Liver (tissue), 9 donors: Measurements from ENCODE around the gene SPSB2. TPM values are rescaled to one million over a fixed set of nuclear protein-coding genes. Genes with fewer than 3 reads are reported as not detected.
"Not testable (repeated sequence)": the region's sequence is repeated elsewhere in the genome, so short reads cannot be mapped to it uniquely, and the experiment has no call there.

Experiments used
- DNase-seq: peaks from one replicate; pipeline ENCODE4 v3.0.0-alpha.2; 2017; ENCODE audit warnings: low spot score
- H3K27ac ChIP-seq, 2 donors: one replicate each; pipeline ENCODE4 v1.7.0; 2013; ENCODE audit warnings: inconsistent platforms in 2 of 2, low read length in 2 of 2, control low read depth in 1 of 2, low read depth in 1 of 2, mild to moderate bottlenecking in 1 of 2
- H3K27me3 ChIP-seq, 4 donors: one replicate each; pipeline versions ENCODE4 v1.6.1 to v1.7.0; 2013; ENCODE audit warnings: low read length in 3 of 4, inconsistent platforms in 1 of 4, mild to moderate bottlenecking in 1 of 4, moderate library complexity in 1 of 4; ENCODE audit not compliant: control insufficient read depth in 4 of 4, insufficient read depth in 4 of 4
- H3K36me3 ChIP-seq, 4 donors: one replicate each; pipeline versions ENCODE4 v1.6.1 to v1.7.0; 2013; ENCODE audit warnings: low read length in 3 of 4, mild to moderate bottlenecking in 3 of 4, low read depth in 1 of 4, moderate library complexity in 1 of 4; ENCODE audit not compliant: control insufficient read depth in 4 of 4, insufficient read depth in 3 of 4
- H3K4me1 ChIP-seq, 4 donors: one replicate each; pipeline versions ENCODE4 v1.6.1 to v1.7.0; 2013; ENCODE audit warnings: low read length in 3 of 4, mild to moderate bottlenecking in 3 of 4, moderate library complexity in 1 of 4; ENCODE audit not compliant: control insufficient read depth in 4 of 4, insufficient read depth in 4 of 4
- H3K4me3 ChIP-seq, 3 donors: one replicate each; pipeline versions ENCODE4 v1.6.1 to v1.7.0; 2013; ENCODE audit warnings: low read length in 3 of 3, control low read depth in 1 of 3, low read depth in 1 of 3, mild to moderate bottlenecking in 1 of 3
- H3K9ac ChIP-seq, 2 donors: one replicate each; pipeline ENCODE4 v1.7.0; 2013; ENCODE audit warnings: low read length in 2 of 2, mild to moderate bottlenecking in 2 of 2, moderate library complexity in 2 of 2, control low read depth in 1 of 2, low read depth in 1 of 2
- H3K9me3 ChIP-seq, 4 donors: one replicate each; pipeline versions ENCODE4 v1.6.1 to v1.7.0; 2013; ENCODE audit warnings: low read length in 3 of 4; ENCODE audit not compliant: control insufficient read depth in 4 of 4
- ATF3 ChIP-seq: IDR thresholded peaks from 2 replicates; pipeline ENCODE4 v1.6.1; 2016; ENCODE audit warnings: antibody characterized with exemption
- CTCF ChIP-seq: fragments of 150-350 bp; IDR thresholded peaks from 2 replicates; pipeline ENCODE4 v1.5.1; 2017; ENCODE audit warnings: improper control_type of control experiment, low read depth, low read length; ENCODE audit not compliant: missing input control
- FOXA1 ChIP-seq: IDR thresholded peaks from 2 replicates; pipeline ENCODE4 v1.6.1; 2016; ENCODE audit warnings: antibody characterized with exemption
- FOXA2 ChIP-seq: IDR thresholded peaks from 2 replicates; pipeline ENCODE4 v1.6.1; 2016; ENCODE audit warnings: antibody characterized with exemption
- HNF4A ChIP-seq, 2 donors: conservative IDR thresholded peaks; 2 replicates each; pipeline ENCODE4 v1.6.1; 2016; ENCODE audit warnings: antibody characterized with exemption in 2 of 2, mild to moderate bottlenecking in 2 of 2
- HNF4G ChIP-seq: IDR thresholded peaks from 2 replicates; pipeline ENCODE4 v1.6.1; 2016; ENCODE audit warnings: antibody characterized with exemption
- JUND ChIP-seq, 2 donors: IDR thresholded peaks; 2 replicates each; pipeline ENCODE4 v1.6.1; 2016; ENCODE audit warnings: antibody characterized with exemption in 2 of 2
- RAD21 ChIP-seq, 2 donors: IDR thresholded peaks; 2 replicates each; pipeline ENCODE4 v1.6.1; 2016; ENCODE audit warnings: antibody characterized with exemption in 2 of 2, mild to moderate bottlenecking in 2 of 2
- REST ChIP-seq: IDR thresholded peaks from 2 replicates; pipeline ENCODE4 v1.6.1; 2016; ENCODE audit warnings: antibody characterized with exemption, mild to moderate bottlenecking
- RXRA ChIP-seq, 2 donors: IDR thresholded peaks; 2 replicates each; pipeline ENCODE4 v1.6.1; 2017 to 2018; ENCODE audit warnings: antibody characterized with exemption in 2 of 2, mild to moderate bottlenecking in 1 of 2
- SP1 ChIP-seq: IDR thresholded peaks from 2 replicates; pipeline ENCODE4 v1.6.1; 2018; ENCODE audit warnings: antibody characterized with exemption, mild to moderate bottlenecking
- WGBS: extraction: QIAGEN DNeasy Blood & Tissue Kit; methylation state at CpG from one replicate; pipeline ENCODE4 v1.1.7; 2013; 5-methylcytosine and 5-hydroxymethylcytosine counted together
- polyA plus RNA-seq, 2 donors: library from polyadenylated mRNA; stranded (reverse) in 1 of 2; unstranded in 1 of 2; fragments of 200-250 nt in 1 of 2; fragments of >200 nt in 1 of 2; fragmentation: Nextera tagmentation in 1 of 2; extraction: Ambion mirVana in 1 of 2; gene quantifications; one replicate each; pipeline versions ENCODE4 v1.2.1 to v1.2.3, GENCODE V29; 2013 to 2015
- total RNA-seq, 2 donors: library from RNA; depleted of rRNA; stranded (reverse); fragments of >200 nt; gene quantifications; one replicate each; pipeline ENCODE4 v1.2.3, GENCODE V29; 2014
- TF ChIP-seq, protein P1 (sequence below): IDR thresholded peaks from 2 replicates; pipeline ENCODE4 v1.6.1; 2016; ENCODE audit warnings: antibody characterized with exemption
- donor health status: healthy.
- donor health status: healthy.
- donor health status: healthy.
- donor health status: healthy.
- donor health status: healthy.

Gene SPSB2
- total and polyA plus RNA-seq, 4 donors = 3.2 to 4.6 (median 4.1) TPM

- TF ChIP-seq REST (no peak), RXRA (IDR thresholded peaks at IDR 0.05) (no peak)
Measured at GRCh38 chr12:6896846-6897435, 23.8 kb upstream of the SPSB2 start (continued).

DNA sequence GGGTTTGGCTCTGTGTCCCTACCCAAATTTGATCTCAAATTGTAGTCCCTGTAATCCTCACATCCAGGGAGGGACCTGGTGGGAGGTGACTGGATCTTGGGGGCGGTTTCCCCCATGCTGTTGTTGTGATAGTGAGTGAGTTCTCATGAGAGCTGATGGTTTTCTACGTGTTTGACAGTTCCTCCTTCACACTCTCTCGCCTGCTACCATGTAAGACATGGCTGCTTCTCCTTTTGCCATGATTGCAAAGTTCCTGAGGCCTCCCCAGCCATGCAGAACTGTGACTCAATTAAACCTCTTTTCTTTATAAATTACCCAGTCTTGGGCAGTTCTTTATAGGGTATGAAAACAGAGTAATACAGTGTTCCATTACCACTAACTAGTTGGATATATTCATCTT, 21.2 kb upstream of the SPSB2 start:
- TF ChIP-seq HNF4A (conservative IDR thresholded peaks at IDR 0.05) (no peak), RXRA (IDR thresholded peaks at IDR 0.05) (no peak), REST (no peak), RAD21 (IDR thresholded peaks at IDR 0.05) (no peak), CTCF (no peak), FOXA2 (no peak), ATF3 (no peak), HNF4G (no peak), JUND (IDR thresholded peaks at IDR 0.05) (no peak), SP1 (no peak), FOXA1 (no peak)
- TF ChIP-seq, protein P1, sequence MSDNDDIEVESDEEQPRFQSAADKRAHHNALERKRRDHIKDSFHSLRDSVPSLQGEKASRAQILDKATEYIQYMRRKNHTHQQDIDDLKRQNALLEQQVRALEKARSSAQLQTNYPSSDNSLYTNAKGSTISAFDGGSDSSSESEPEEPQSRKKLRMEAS = no peak
- Histone ChIP-seq H3K9me3 (no peaks in the 10 kb centered on the region), H3K36me3 (no peaks in the 10 kb centered on the region), H3K4me1 (peaks cover 2 to 10% (median 8%) of the 10 kb centered on the region in 4 donors), H3K27ac (no peak overlapping the region), H3K4me3 (no peak overlapping the region), H3K27me3 (no peaks in the 10 kb centered on the region), H3K9ac (no peak overlapping the region)
- WGBS = 92% methylated on average over 3 of the region's 3 CpGs
- no peak for DNase-seq

- not testable (repeated sequence) for H3K36me3 ChIP-seq, H3K9ac ChIP-seq, H3K27ac ChIP-seq, H3K27me3 ChIP-seq, H3K9me3 ChIP-seq, H3K4me3 ChIP-seq, DNase-seq
- WGBS = 97% methylated on average over 3 of the region's 3 CpGs
- H3K4me1 ChIP-seq = peaks cover 2 to 14% (median 8%) of the 10 kb centered on the region in 4 donors
Measured at GRCh38 chr12:6892683-6893082, 19.6 kb upstream of the SPSB2 start.
